ELF-1 (cell line): ENCODE measurements around the gene PTMS.

Source experiments
- DNase-seq: peaks from one replicate; pipeline ENCODE4 v3.0.0-alpha.2; 2016; ENCODE audit warnings: low read depth, low spot score

PTMS gene

GRCh38 chr12:6771509-6772330, 5.6 kb downstream of the PTMS start:
- no peak for DNase-seq

- no peak for DNase-seq
Observed at GRCh38 chr12:6772331-6772695, 6.2 kb downstream of the PTMS start, which contains the start of gene LAG3. LAG3 (plus strand) TSS chr12:6772520; CDS start chr12:6772853, 333 bp downstream.

GRCh38 chr12:6772726-6773589, 6.8 kb downstream of the PTMS start:
- no peak for DNase-seq

- DNase-seq: no peak
Observed at GRCh38 chr12:6773590-6774351, 7.6 kb downstream of the PTMS start.

GRCh38 chr12:6774499-6775062, 8.4 kb downstream of the PTMS start:
- DNase-seq: no peak

- DNase-seq: no peak
Observed at GRCh38 chr12:6775185-6776174, 9.3 kb downstream of the PTMS start.

- no peak for DNase-seq
Observed at GRCh38 chr12:6777386-6777785, 11.2 kb downstream of the PTMS start.

GRCh38 chr12:6778217-6778573, 12.0 kb downstream of the PTMS start:
- peak; percentile 61 for DNase-seq

- DNase-seq: peak; percentile 97
Observed at GRCh38 chr12:6778574-6779550, 12.7 kb downstream of the PTMS start.

- no peak for DNase-seq
Observed at GRCh38 chr12:6779708-6780432, 13.7 kb downstream of the PTMS start.

- no peak for DNase-seq
Observed at GRCh38 chr12:6780573-6780972, 14.4 kb downstream of the PTMS start.

- no peak for DNase-seq
Observed at GRCh38 chr12:6782119-6782518, 16.0 kb downstream of the PTMS start.

GRCh38 chr12:6782850-6783566, 16.8 kb downstream of the PTMS start:
- DNase-seq: no peak

GRCh38 chr12:6783828-6784227, 17.7 kb downstream of the PTMS start:
- DNase-seq: no peak

- no peak for DNase-seq
Observed at GRCh38 chr12:6784296-6784695, 18.1 kb downstream of the PTMS start.

GRCh38 chr12:6784761-6785160, 18.6 kb downstream of the PTMS start:
- no peak for DNase-seq

- DNase-seq: peak; percentile 47
Observed at GRCh38 chr12:6786416-6787094, 20.4 kb downstream of the PTMS start.
